ENCODE data around the gene ZNF594.
A peak's percentile ranks its signal among the peaks of the same experiment; 100 is the strongest.
"Not testable (repeated sequence)": the region's sequence is repeated elsewhere in the genome, so short reads cannot be mapped to it uniquely, and the experiment has no call there.

ZNF594 gene

DNA sequence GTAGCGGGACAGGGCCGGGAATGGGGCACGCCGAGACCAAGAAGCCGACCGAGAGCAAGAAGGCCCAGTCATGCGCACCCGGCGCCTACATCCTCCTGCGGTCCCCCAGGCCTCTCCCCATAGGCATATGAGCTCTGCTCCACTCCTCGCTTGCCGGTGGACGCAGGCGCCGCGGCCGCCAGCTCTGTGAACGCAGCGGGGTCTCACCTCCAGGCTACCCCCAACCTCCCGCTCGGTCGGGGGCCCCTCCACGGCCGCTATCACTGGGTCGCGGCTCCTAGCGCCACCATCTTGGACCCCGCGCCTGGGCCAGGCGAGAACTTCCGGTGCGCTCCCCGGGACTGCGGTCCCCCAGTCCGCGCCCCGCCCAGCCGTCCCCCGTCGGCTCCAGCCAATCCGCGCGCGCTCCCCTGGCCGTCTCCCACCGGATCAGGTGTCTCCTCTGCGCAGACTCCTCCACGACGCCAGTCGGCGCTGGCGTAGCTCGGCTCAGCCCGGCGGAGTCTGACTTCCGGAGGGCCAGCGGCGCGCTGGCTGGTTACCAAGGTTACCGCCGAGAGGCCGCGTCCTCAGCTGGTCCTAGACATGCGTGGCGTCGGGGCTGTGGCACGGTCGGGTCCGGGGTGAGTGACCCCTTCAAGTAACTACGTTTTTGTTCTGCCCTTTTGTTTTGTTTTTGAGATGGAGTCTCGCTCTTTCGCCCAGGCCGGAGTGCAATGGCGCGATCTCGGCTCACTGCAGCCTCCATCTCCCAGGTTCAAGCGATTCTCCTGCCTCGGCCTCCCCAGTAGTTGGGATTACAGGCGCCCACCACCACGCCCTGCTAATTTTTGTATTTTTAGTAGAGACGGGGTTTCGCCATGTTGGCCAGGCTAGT lies at the start of gene ZNF594:
TSS of gene ZNF594 (minus strand) at position 328 of the 877 bp plus-strand sequence. CDS start 7,612 bp downstream, outside the sequence.
- peak; percentile 96 to 98 for DNase-seq

GRCh38 chr17:5239769-5240168 lies 48.1 kb upstream of the ZNF594 start:
- not testable (repeated sequence) for DNase-seq

DNA sequence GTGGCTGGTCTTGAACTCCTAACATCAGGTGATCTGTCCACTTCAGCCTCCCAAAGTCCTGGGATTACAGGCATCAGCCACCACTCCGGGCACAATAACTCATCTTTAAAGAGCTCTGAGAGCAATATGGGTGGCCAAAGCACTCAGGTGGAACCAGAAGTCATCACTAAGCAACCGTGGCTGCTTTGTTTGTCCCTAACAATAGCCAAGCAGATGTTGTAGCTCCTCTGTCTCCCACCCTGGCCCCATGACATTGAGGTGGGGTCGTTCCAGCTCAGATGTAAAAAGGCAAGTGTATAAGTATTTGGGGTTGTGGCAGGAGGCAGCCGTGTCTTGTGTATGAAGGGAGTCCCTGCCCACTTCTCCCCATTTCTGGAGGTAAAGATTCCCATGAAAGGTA lies 46.7 kb upstream of the ZNF594 start:
- DNase-seq = no peak

DNA sequence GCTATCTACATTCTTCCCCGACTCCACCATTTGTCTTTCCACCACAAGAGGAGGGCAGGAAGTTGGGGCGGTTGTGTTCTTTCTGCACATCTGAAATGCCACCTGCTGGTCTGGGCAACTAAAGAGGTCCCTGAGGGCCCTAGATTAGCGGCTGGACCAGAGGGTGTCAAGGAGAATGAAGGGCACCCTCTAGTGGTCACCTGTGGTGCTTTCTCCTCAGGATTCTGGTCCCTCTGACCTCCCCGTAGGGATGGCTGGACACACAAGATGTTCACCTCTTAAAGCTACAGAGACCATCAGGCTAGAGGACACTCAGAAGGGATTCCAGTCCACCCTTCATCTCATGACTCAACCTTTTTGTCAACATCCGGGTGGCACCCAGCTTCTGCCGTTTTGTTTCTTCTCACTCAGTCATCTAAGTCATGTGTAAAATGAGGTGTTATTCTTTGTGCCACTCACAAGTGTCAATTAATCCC lies 45.9 kb upstream of the ZNF594 start:
- no peak for DNase-seq

DNA sequence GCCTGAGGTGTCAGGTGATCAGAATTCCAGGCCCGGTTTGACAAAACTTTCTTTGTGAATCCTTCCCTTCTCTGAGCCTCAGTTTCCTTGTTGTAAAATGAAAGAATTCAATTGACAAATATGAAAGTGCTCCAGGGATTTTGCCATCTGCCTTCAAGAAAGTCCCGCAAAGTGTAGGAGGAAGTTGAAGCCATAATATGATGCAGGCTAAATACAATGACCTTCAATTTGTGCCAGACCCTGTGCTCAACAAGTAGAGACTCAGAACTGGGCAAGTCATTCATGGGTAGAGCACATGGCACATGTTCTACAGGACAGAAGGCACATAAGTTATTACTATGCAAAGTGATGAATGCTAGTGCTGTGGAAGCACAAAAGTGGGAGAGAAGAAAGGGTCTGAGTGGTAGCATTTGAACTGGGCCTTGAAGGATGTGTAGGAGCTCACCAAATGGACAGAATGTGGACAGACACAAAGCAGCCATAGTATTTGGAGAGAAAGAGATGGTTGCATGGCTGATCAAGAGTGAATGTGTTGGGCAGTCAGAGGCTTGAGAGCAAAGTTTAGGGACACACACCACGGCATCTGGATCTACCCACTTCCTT lies 45.4 kb upstream of the ZNF594 start:
- DNase-seq = no peak

DNA sequence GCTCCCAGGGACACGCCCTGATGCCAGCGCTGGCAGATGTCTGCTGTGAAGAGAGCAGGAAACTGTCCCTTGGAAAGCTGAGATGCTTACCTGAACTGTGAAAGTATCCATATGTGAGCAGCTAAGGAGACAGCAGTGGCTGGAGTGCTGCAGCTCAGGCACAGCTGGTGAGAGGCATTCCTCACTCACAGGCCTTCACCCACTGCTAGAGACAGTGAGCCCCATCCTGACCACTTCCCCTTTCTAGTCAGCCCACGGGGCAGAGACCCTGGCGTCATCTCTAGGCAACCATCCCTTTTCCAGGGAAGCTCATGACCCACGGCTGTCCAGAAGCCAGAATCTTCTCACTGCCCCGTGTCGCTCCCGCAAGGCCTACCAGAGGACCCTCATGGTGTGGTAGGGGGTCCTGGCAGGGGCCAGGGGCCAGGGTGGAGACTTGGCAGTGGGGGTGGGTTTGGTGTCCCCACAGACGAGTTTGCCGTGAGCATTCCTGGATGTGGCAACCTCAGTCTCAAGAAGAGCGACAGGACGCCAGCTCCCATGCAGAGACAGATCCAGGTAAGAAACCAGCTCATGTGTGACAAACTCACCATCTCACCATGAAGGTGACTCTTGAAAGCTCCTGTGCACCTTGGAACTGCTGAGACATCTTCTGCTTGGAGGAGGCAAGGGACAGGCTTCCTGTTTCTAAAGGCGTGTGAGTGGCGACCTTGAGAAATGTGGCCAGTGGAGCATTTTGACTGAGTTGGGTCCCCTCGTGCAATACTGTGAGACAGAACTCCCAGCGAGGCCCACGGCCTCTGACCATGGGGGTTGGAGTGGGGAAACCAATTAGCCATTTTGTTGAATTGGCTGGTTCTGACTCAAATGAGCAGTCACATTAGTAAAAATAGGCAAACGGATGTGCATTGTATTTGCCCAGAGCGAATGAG lies 43.2 kb upstream of the ZNF594 start, which contains the start of gene SCIMP:
TSS of gene SCIMP (minus strand) at position 216 of the 932 bp plus-strand sequence. CDS start at position 111, 105 bp downstream.
- DNase-seq = no peak

DNA sequence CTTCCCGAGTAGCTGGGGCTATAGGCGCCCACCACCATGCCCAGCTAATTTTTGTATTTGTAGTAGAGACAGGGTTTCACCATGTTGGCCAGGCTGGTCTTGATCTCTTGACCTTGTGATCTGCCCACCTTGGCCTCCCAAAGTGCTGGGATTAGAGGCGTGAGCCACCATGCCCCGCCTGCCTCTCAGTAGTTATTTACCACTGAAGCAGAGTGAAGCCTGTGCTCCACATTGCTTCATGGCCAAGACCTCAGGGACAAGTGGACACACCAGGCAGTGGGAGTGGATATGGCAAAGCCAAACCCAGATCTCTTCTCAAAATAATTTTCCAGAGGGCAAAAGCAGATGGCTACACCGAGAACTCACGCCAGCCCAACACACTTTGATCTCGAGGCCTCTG lies 41.8 kb upstream of the ZNF594 start:
- DNase-seq = not testable (repeated sequence)

GRCh38 chr17:5226940-5227878 lies 35.5 kb upstream of the ZNF594 start:
- peak in 1 of 2 experiments; percentile 21 for DNase-seq

GRCh38 chr17:5225668-5226457 lies 34.2 kb upstream of the ZNF594 start:
- DNase-seq = no peak

DNA sequence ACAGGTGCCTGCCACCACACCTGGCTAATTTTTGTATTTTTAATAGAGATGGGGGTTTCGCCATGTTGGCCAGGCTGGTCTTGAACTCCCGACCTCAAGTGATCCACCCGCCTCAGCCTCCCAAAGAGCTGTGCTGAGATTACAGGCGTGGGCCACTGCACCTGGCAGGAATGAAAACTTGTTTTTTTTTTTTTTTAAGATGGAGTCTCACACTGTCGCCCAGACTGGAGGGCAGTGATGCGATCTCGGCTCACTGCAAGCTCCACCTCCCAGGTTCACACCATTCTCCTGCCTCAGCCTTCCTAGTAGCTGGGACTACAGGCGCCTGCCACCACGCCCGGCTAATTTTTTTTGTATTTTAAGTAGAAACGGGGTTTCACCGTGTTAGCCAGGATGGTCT lies 30.2 kb upstream of the ZNF594 start:
- DNase-seq = not testable (repeated sequence)

DNA sequence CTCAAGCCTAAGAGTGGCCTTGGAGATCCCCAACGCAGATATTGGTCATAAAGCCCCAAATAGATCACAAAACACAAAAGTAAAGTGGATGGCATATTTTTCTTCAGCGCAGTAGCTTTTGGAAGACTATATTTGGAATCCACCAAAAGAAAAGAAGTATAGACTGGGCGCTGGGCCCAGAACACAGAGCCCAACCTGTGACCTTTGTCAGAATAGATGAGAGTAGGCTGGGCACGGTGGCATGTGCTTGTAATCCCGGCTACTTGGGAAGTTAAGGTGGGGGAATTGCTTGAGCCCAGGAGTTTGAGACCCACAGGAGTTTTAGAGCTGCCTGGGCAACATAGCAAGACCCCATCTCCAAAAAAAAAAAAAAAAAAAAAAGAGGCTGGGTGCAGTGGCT lies 28.4 kb upstream of the ZNF594 start:
- DNase-seq = no peak

DNA sequence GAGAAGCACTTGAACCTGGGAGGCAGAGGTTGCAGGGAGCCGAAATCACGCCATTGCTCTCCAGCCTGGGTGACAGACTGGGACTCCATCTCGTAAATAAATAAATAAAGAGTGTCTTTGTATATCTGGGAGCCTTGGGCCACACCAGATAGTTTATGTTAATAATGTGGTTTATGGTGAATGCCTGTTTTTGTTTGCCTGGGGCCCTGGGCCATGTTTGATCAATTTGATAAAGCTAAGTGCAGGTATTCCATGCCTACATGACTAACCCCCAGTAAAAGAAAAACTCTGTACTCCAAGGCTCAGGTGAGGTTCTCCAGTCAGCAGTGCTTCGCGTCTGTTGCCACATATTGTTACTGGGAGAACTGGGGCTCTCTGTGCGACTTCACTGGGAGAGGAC lies 27.9 kb upstream of the ZNF594 start:
- DNase-seq = no peak

- not testable (repeated sequence) for DNase-seq
These were observed 25.9 kb upstream of the ZNF594 start for GRCh38 chr17:5217562-5217961.

- no peak for DNase-seq
These were observed 19.8 kb upstream of the ZNF594 start for GRCh38 chr17:5211458-5211857.

DNA sequence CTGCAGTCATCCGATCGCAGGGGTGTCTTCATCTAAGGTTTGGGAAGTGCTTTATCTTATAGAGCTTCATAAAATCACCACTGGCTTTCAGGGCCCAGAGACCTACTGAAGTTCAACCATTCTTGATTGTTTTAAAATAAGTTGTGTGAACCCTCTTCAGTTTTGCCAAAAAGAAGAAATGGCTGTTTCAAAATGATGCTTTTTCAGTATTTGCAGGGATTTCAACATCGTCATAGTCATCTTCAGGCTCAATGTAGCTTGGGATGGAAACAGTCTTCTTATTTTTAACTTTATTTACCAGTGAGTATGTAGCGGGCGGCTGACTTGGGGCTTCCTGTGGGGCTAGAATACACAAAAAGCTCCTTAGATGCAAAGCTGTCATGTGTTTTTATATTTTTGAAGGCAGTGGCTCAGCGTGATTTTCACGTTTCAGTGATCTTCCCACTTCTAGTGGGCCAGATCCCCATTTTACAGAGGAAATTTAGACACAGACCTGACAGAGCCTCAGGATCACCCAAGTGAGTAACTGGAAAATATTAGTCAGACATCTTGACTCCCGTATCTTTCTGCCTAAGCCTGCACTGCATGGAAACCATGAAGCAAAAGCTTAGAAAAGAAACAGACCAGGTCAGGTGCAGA lies 19.1 kb upstream of the ZNF594 start:
- DNase-seq = no peak

DNA sequence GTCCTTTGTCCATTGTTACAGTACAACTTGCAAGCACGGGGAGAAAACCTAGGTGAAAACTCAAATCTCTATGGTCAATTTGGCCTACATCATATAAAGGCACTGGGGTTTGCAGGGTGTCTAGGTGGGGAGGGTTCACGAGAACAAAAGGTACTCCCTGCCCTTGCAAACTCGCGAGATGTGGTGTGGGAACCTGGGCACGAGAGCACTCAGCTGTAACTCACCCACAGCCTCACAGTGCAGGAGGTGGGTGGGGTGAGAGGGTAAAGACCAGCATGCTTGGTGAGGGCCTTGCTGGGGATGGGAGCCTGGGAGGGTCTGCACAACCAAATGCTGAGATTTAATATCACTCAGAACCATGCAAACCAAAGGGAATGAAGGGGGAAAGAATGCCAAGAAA lies 18.4 kb upstream of the ZNF594 start:
- no peak for DNase-seq

DNA sequence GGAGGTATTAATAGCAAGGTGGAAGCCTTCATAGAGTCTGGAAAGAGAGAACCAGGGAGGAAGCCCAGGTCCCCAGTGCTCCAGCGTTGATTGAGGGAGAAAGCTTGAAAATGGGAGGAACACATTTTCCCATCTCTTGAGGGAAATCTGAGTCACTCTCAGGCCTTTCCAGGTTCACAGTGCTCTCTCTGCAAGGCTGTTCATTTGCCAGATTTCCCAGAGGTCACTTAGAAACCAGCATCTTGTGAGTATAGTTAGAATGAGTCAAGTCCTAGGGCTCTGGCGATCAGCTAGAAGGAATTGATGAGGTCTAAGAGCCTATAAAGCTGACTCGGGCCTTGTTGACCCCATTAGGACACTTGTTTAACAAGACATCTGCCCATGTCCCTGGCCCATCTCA lies 17.7 kb upstream of the ZNF594 start:
- no peak for DNase-seq

DNA sequence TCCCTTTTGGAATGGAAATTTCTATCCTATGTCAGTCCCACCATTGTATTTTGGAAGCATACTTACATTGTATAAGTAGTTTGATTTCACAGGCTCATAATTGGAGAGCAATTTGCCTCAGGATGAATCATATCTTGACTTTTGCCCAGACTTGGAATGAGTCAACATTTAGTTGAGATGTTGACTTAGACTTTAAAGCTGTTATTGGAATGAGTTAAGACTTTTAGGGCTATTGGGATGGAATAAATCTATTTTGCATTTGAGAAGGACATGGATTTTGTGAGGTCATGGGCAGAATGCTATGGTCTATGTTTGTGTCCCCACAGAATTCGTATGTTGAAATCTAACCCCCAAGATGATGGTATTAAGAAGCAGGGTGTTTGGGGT lies 12.2 kb upstream of the ZNF594 start:
- no peak for DNase-seq

- no peak for DNase-seq
These were observed 11.7 kb upstream of the ZNF594 start for GRCh38 chr17:5203178-5203907.

DNA sequence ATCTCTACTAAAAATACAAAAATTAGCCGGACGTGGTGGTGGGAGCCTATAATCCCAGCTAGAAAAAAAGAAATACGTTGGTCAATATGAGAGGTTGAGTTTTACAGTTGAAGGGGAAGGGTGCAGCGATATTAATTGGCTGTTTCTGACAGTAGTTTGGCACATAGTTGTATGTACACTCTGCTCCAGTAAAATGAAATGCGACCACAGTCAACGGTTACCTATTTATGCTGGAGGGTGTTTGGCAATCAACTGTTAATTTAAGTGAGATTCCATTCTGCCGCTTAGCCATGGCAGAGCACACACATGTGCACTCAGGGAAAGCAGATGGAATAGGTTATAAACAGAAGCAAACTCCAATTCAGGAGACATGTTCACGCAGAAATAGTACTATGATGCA lies 9.3 kb upstream of the ZNF594 start:
- no peak for DNase-seq
